GM12891 (cell line): ENCODE measurements around the gene KLHL42.
A peak's percentile ranks its signal among the peaks of the same experiment; 100 is the strongest.

ENCODE experiments used
- DNase-seq: peaks from one replicate; pipeline ENCODE4 v3.0.0; 2011; ENCODE audit warnings: low spot score; ENCODE audit not compliant: insufficient read length
- FAIRE-seq: peaks from 2 replicates; lab custom pipeline; 2011; peaks lifted over from hg19 to GRCh38; lab: Jason Lieb, UNC
- PAX5 ChIP-seq: IDR thresholded peaks from 2 replicates; pipeline ENCODE4 v1.6.1; 2011; ENCODE audit warnings: low read length, moderate library complexity, mild to moderate bottlenecking; ENCODE audit not compliant: insufficient read depth, severe bottlenecking
- POLR2A ChIP-seq: IDR thresholded peaks from 2 replicates; pipeline ENCODE4 v1.6.1; 2011; ENCODE audit warnings: low read depth, low read length, control low read depth
- POLR2AphosphoS5 ChIP-seq: IDR thresholded peaks from 2 replicates; pipeline ENCODE4 v1.6.1; 2011; ENCODE audit warnings: low read depth, low read length, control low read depth
- POU2F2 ChIP-seq: IDR thresholded peaks from 2 replicates; pipeline ENCODE4 v1.6.1; 2011; ENCODE audit warnings: low read depth, mild to moderate bottlenecking, control low read depth, low read length, moderate library complexity
- SPI1 ChIP-seq: IDR thresholded peaks from 2 replicates; pipeline ENCODE4 v1.6.1; 2011; ENCODE audit warnings: low read depth, low read length, control low read depth
- TAF1 ChIP-seq: IDR thresholded peaks from 2 replicates; pipeline ENCODE4 v1.6.1; 2011; ENCODE audit warnings: low read depth, low read length, control low read depth

The KLHL42 gene

DNA sequence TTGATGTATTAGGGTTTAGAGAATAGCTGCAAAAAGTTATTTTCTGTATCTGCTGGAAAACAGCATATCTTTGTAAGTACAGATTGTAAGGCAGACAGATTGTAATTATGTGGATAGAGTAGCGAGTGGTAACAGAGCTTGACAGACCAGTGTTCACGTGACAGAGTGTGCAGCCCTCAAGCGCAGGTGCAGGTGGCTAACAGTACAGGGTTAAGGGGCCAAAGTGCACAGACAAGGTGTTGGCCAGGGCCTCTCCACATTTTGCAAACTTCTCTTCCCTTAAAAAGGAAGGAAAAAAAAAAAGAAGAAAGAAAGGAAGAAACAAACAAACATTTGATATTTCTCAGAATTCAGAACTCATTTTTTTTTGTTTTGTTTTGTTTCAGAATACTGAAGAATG lies 25.2 kb upstream of the KLHL42 start:
- TF ChIP-seq POLR2A (no peak), POLR2AphosphoS5 (no peak), TAF1 (no peak), SPI1 (no peak), PAX5 (no peak), POU2F2 (no peak)
- FAIRE-seq, result no peak
- DNase-seq, result no peak

- no peak for TF ChIP-seq SPI1
- TF ChIP-seq PAX5, result no peak
- no peak for TF ChIP-seq POLR2AphosphoS5
- TF ChIP-seq TAF1, result no peak
- TF ChIP-seq POU2F2, result no peak
- TF ChIP-seq POLR2A, result no peak
- FAIRE-seq (no peak), DNase-seq (no peak)
These were observed 23.3 kb upstream of the KLHL42 start for GRCh38 chr12:27756670-27757195.

- no peak for TF ChIP-seq POLR2AphosphoS5
- FAIRE-seq (no peak), DNase-seq (no peak)
These were observed 17.3 kb upstream of the KLHL42 start for GRCh38 chr12:27762757-27763156.

GRCh38 chr12:27766587-27766986 lies 13.4 kb upstream of the KLHL42 start:
- FAIRE-seq, result peak; percentile 40
- no peak for DNase-seq
- no peak for TF ChIP-seq POU2F2
- no peak for TF ChIP-seq PAX5
- no peak for TF ChIP-seq POLR2A
- no peak for TF ChIP-seq SPI1
- TF ChIP-seq TAF1, result no peak
- no peak for TF ChIP-seq POLR2AphosphoS5

- FAIRE-seq, result no peak
- no peak for DNase-seq
- TF ChIP-seq POU2F2 (no peak), TAF1 (no peak), POLR2A (no peak)
These were observed 10.8 kb upstream of the KLHL42 start for GRCh38 chr12:27769142-27769673.

DNA sequence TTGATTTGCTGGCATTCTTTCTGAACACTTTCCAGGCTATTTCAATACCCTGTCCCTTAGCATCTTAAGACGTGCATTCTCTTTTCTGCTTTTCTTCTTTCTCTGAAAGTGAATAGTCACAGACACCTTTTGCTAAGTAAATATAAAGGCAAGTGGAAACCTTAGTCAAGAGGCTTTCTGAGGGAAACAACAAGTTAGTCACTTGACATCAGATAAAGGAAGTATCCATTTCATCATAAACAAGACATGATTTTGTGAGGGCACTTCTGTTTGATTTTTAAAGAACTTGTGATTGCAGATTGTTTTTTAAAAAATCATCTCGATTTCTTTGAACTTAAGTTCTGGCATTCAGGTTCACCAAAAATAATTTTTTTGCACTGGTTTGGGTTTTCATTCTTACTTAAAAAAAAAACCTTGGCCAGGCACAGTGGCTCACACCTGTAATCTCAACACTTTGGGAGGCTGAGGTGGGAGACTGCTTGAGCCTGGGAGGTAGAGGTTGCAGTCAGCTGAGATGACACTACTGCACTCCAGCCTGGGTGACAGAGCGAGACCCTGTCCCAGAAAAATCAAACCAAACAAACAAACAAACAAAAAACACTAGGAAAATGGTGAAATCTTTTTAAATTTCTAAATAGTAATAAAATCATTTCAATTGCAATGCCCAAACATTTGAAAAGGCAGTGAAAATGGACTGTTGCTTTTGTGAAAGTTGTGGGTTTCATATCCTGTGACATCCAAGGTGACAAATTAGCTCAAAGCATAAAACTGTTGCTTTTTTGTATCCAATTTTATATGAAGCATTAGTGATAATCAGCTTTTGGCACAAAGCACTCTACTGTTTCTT lies 8.3 kb upstream of the KLHL42 start:
- TF ChIP-seq TAF1 (no peak), POLR2A (no peak), POLR2AphosphoS5 (no peak), POU2F2 (no peak), SPI1 (no peak), PAX5 (no peak)
- FAIRE-seq (no peak), DNase-seq (no peak)

- FAIRE-seq, result no peak
- TF ChIP-seq PAX5 (no peak), POLR2AphosphoS5 (no peak), POLR2A (no peak)
- no peak for DNase-seq
These were observed 7.5 kb upstream of the KLHL42 start for GRCh38 chr12:27772328-27773049.

GRCh38 chr12:27777141-27777540 lies 2.9 kb upstream of the KLHL42 start:
- FAIRE-seq, result no peak
- no peak for TF ChIP-seq TAF1
- no peak for TF ChIP-seq POLR2AphosphoS5
- TF ChIP-seq SPI1, result no peak
- no peak for TF ChIP-seq PAX5
- no peak for TF ChIP-seq POLR2A
- TF ChIP-seq POU2F2, result no peak

GRCh38 chr12:27778206-27778605 lies 1.8 kb upstream of the KLHL42 start:
- FAIRE-seq (no peak), DNase-seq (no peak)
- TF ChIP-seq POU2F2 (no peak), PAX5 (no peak), POLR2A (no peak), SPI1 (no peak), TAF1 (no peak), POLR2AphosphoS5 (no peak)

More at GRCh38 chr12:27777141-27777540, 2.9 kb upstream of the KLHL42 start:
- DNase-seq, result no peak
